Trophoblast cell (in vitro differentiated cells and primary cell): ENCODE data around the gene UQCC5.
A peak's percentile ranks its signal among the peaks of the same experiment; 100 is the strongest.

Experiments used
- DNase-seq, 2 donors: peaks; one replicate each; pipeline ENCODE4 v3.0.0-alpha.2; 2016
- H2AFZ ChIP-seq: 2 replicates; pipeline ENCODE4 v1.6.1; 2013; ENCODE audit warnings: low read length, moderate library complexity, mild to moderate bottlenecking; ENCODE audit not compliant: insufficient read depth, poor library complexity
- H2AK5ac ChIP-seq: 2 replicates; pipeline ENCODE4 v1.6.1; 2013; ENCODE audit warnings: mild to moderate bottlenecking, low read length
- H2BK120ac ChIP-seq: 2 replicates; pipeline ENCODE4 v1.6.1; 2013; ENCODE audit warnings: low read length, mild to moderate bottlenecking, moderate library complexity; ENCODE audit not compliant: insufficient read depth, poor library complexity
- H2BK12ac ChIP-seq: 2 replicates; pipeline ENCODE4 v1.6.1; 2013; ENCODE audit warnings: mild to moderate bottlenecking, low read length, moderate library complexity
- H2BK5ac ChIP-seq: 2 replicates; pipeline ENCODE4 v1.6.1; 2013; ENCODE audit warnings: low read length, low read depth, moderate library complexity, mild to moderate bottlenecking; ENCODE audit not compliant: poor library complexity
- H3K14ac ChIP-seq: 2 replicates; pipeline ENCODE4 v1.6.1; 2013; ENCODE audit warnings: mild to moderate bottlenecking, low read length
- H3K18ac ChIP-seq: 2 replicates; pipeline ENCODE4 v1.6.1; 2013; ENCODE audit warnings: mild to moderate bottlenecking, low read length
- H3K23ac ChIP-seq: 2 replicates; pipeline ENCODE4 v1.6.1; 2013; ENCODE audit warnings: low read length
- H3K27ac ChIP-seq: 2 replicates; pipeline ENCODE4 v1.5.1; 2013; ENCODE audit warnings: low read depth, mild to moderate bottlenecking, inconsistent platforms, low read length, moderate library complexity
- H3K27me3 ChIP-seq: 2 replicates; pipeline ENCODE4 v1.6.1; 2013; ENCODE audit warnings: inconsistent platforms, mild to moderate bottlenecking, low read length, moderate library complexity; ENCODE audit not compliant: insufficient read depth
- H3K36me3 ChIP-seq, 2 experiments: 1 replicate in 1 of 2; 2 replicates in 1 of 2; pipeline ENCODE4 v1.6.1; 2013; ENCODE audit warnings: low read length in 2 of 2, mild to moderate bottlenecking in 2 of 2, moderate library complexity in 1 of 2; ENCODE audit not compliant: insufficient read depth in 2 of 2, control insufficient read depth in 1 of 2
- H3K4ac ChIP-seq: 2 replicates; pipeline ENCODE4 v1.6.1; 2013; ENCODE audit warnings: low read depth, mild to moderate bottlenecking, low read length, moderate library complexity
- H3K4me1 ChIP-seq, 2 experiments: 1 replicate in 1 of 2; 2 replicates in 1 of 2; pipeline ENCODE4 v1.6.1; 2013; ENCODE audit warnings: low read length in 2 of 2, mild to moderate bottlenecking in 2 of 2, moderate library complexity in 1 of 2; ENCODE audit not compliant: insufficient read depth in 2 of 2, control insufficient read depth in 1 of 2
- H3K4me2 ChIP-seq: 2 replicates; pipeline ENCODE4 v1.6.1; 2013; ENCODE audit warnings: inconsistent platforms, mild to moderate bottlenecking, low read length, moderate library complexity
- H3K4me3 ChIP-seq: 2 replicates; pipeline ENCODE4 v1.5.1; 2013; ENCODE audit warnings: mild to moderate bottlenecking, low read depth, low read length, inconsistent platforms
- H3K79me1 ChIP-seq: one replicate; pipeline ENCODE4 v1.6.1; 2013; ENCODE audit warnings: low read length
- H3K79me2 ChIP-seq: 2 replicates; pipeline ENCODE4 v1.6.1; 2013; ENCODE audit warnings: low read length, mild to moderate bottlenecking; ENCODE audit not compliant: control insufficient read depth, insufficient read depth, poor library complexity
- H3K9ac ChIP-seq: 2 replicates; pipeline ENCODE4 v1.6.1; 2013; ENCODE audit warnings: mild to moderate bottlenecking, low read length
- H3K9me3 ChIP-seq: 2 replicates; pipeline ENCODE4 v1.6.1; 2013; ENCODE audit warnings: low read depth, mild to moderate bottlenecking, control low read depth, inconsistent platforms, low read length; ENCODE audit not compliant: insufficient read depth
- H4K12ac ChIP-seq: 2 replicates; pipeline ENCODE4 v1.6.1; 2013; ENCODE audit warnings: low read depth, mild to moderate bottlenecking, low read length, moderate library complexity
- H4K8ac ChIP-seq: 2 replicates; pipeline ENCODE4 v1.6.1; 2013; ENCODE audit warnings: low read depth, mild to moderate bottlenecking, low read length, moderate library complexity
- H4K91ac ChIP-seq: one replicate; pipeline ENCODE4 v1.6.1; 2013; ENCODE audit warnings: low read depth, mild to moderate bottlenecking, low read length, moderate library complexity
- WGBS: extraction: QIAGEN DNeasy Blood & Tissue Kit; methylation state at CpG from one replicate; pipeline ENCODE4 v1.1.7; 2013; ENCODE audit warnings: missing lambda C conversion rate; ENCODE audit not compliant: insufficient read length, insufficient coverage; ENCODE audit errors: extremely low coverage; 5-methylcytosine and 5-hydroxymethylcytosine counted together

UQCC5 gene

GRCh38 chr3:52498137-52499054 is 38.0 kb upstream of the UQCC5 start:
- H3K9me3 ChIP-seq, result no peaks in the 10 kb centered on the region
- no peak overlapping the region for H3K4me3 ChIP-seq
- H3K4ac ChIP-seq, result no peak overlapping the region
- H2BK5ac ChIP-seq, result no peak overlapping the region
- H3K27ac ChIP-seq, result no peak overlapping the region
- H3K27me3 ChIP-seq, result no peaks in the 10 kb centered on the region
- no CpG with 5 or more reads among the region's 24 CpGs for WGBS
- H3K23ac ChIP-seq, result no peak overlapping the region
- H3K18ac ChIP-seq, result no peak overlapping the region
- DNase-seq, result peak in 1 of 2 donors; percentile 36
- no peak overlapping the region for H4K8ac ChIP-seq
- no peak overlapping the region for H4K12ac ChIP-seq
- H2BK120ac ChIP-seq, result no peak overlapping the region
- H3K14ac ChIP-seq, result no peak overlapping the region
- H3K79me2 ChIP-seq, result no peaks in the 10 kb centered on the region
- no peak overlapping the region for H2BK12ac ChIP-seq
- no peak overlapping the region for H3K9ac ChIP-seq
- H2AFZ ChIP-seq, result no peak overlapping the region
- no peak overlapping the region for H2AK5ac ChIP-seq
- no peak overlapping the region for H4K91ac ChIP-seq
- H3K36me3 ChIP-seq, result peaks cover 0 to 2% of the 10 kb centered on the region in 2 experiments
- H3K79me1 ChIP-seq, result no peaks in the 10 kb centered on the region
- no peak overlapping the region for H3K4me2 ChIP-seq
- no peaks in the 10 kb centered on the region for H3K4me1 ChIP-seq

GRCh38 chr3:52501046-52501445 is 35.4 kb upstream of the UQCC5 start:
- no CpG with 5 or more reads among the region's 11 CpGs for WGBS
- no peak overlapping the region for H3K18ac ChIP-seq

GRCh38 chr3:52502001-52502400 is 34.4 kb upstream of the UQCC5 start:
- H3K79me1 ChIP-seq, result no peaks in the 10 kb centered on the region
- no peak overlapping the region for H3K4ac ChIP-seq
- no peaks in the 10 kb centered on the region for H3K36me3 ChIP-seq
- H3K4me2 ChIP-seq, result no peak overlapping the region
- peaks cover 2% of the 10 kb centered on the region for H3K9me3 ChIP-seq
- H2BK120ac ChIP-seq, result no peak overlapping the region
- H2AK5ac ChIP-seq, result no peak overlapping the region
- no peak for DNase-seq
- no peak overlapping the region for H3K23ac ChIP-seq
- H3K9ac ChIP-seq, result no peak overlapping the region
- no peak overlapping the region for H4K91ac ChIP-seq
- no peak overlapping the region for H2BK12ac ChIP-seq
- no peaks in the 10 kb centered on the region for H3K4me1 ChIP-seq
- no peaks in the 10 kb centered on the region for H3K27me3 ChIP-seq
- no peak overlapping the region for H3K14ac ChIP-seq
- H3K79me2 ChIP-seq, result no peaks in the 10 kb centered on the region
- no peak overlapping the region for H3K27ac ChIP-seq
- H2BK5ac ChIP-seq, result no peak overlapping the region
- no peak overlapping the region for H4K12ac ChIP-seq
- no peak overlapping the region for H3K18ac ChIP-seq
- WGBS, result no CpG with 5 or more reads among the region's 11 CpGs
- H4K8ac ChIP-seq, result no peak overlapping the region
- no peak overlapping the region for H2AFZ ChIP-seq
- no peak overlapping the region for H3K4me3 ChIP-seq

More at GRCh38 chr3:52501046-52501445, 35.4 kb upstream of the UQCC5 start:
- Histone ChIP-seq H3K4me3 (no peak overlapping the region), H3K27me3 (no peaks in the 10 kb centered on the region), H3K4me2 (no peak overlapping the region), H4K8ac (no peak overlapping the region), H3K4ac (no peak overlapping the region), H2BK5ac (no peak overlapping the region), H4K91ac (no peak overlapping the region), H3K9me3 (peaks cover 2% of the 10 kb centered on the region), H3K14ac (no peak overlapping the region), H2BK120ac (no peak overlapping the region), H3K36me3 (no peaks in the 10 kb centered on the region), H3K4me1 (no peaks in the 10 kb centered on the region), H3K27ac (no peak overlapping the region), H2AFZ (no peak overlapping the region), H2AK5ac (no peak overlapping the region), H3K79me2 (no peaks in the 10 kb centered on the region), H2BK12ac (no peak overlapping the region), H3K23ac (no peak overlapping the region), H4K12ac (no peak overlapping the region), H3K79me1 (no peaks in the 10 kb centered on the region), H3K9ac (no peak overlapping the region)
- no peak for DNase-seq

GRCh38 chr3:52502808-52503350 is 33.5 kb upstream of the UQCC5 start:
- Histone ChIP-seq H3K27me3 (no peaks in the 10 kb centered on the region), H3K23ac (no peak overlapping the region), H2AK5ac (no peak overlapping the region), H3K79me1 (no peaks in the 10 kb centered on the region), H2BK120ac (no peak overlapping the region), H2BK5ac (no peak overlapping the region), H3K4me1 (no peaks in the 10 kb centered on the region), H4K8ac (no peak overlapping the region), H3K79me2 (no peaks in the 10 kb centered on the region), H3K9ac (no peak overlapping the region), H2BK12ac (no peak overlapping the region), H3K4me2 (no peak overlapping the region), H3K4me3 (no peak overlapping the region), H3K18ac (no peak overlapping the region), H4K91ac (no peak overlapping the region), H3K9me3 (peaks cover 2% of the 10 kb centered on the region), H3K14ac (no peak overlapping the region), H3K27ac (no peak overlapping the region), H3K36me3 (no peaks in the 10 kb centered on the region), H4K12ac (no peak overlapping the region), H3K4ac (no peak overlapping the region), H2AFZ (no peak overlapping the region)
- no CpG with 5 or more reads among the region's 11 CpGs for WGBS
- no peak for DNase-seq
